Activated T-cell treated with anti-CD3 and anti-CD28 coated beads, Interleukin-2, amount 50 U/mL, for 72 hours (primary cell): ENCODE data around the gene CEL. TPM values are rescaled to one million over a fixed set of nuclear protein-coding genes. Genes with fewer than 3 reads are reported as not detected.
"Not testable (repeated sequence)": the region's sequence is repeated elsewhere in the genome, so short reads cannot be mapped to it uniquely, and the experiment has no call there.

Experiments
- ATAC-seq, 2 donors: fragments of 150-1000 bp; cut with Tn5 transposase; replicated peaks in 1 of 2; 2 replicates each; pipeline ENCODE4 v1.10.0; 2021; ENCODE audit warnings: moderate library complexity in 2 of 2, mild to moderate bottlenecking in 1 of 2
- DNase-seq, 2 donors: peaks; one replicate each; pipeline ENCODE4 v3.0.0; 2021 to 2022; ENCODE audit warnings: mixed read lengths in 1 of 2
- H3K27ac Mint-ChIP-seq: one replicate; pipeline ENCODE4 v1.8.0; 2022; ENCODE audit warnings: mild to moderate bottlenecking, moderate library complexity, mixed read lengths
- H3K27me3 Mint-ChIP-seq: one replicate; pipeline ENCODE4 v1.8.0; 2022; ENCODE audit warnings: low read depth, mixed read lengths
- H3K36me3 Mint-ChIP-seq, 2 donors: one replicate each; pipeline ENCODE4 v1.8.0; 2022; ENCODE audit warnings: mixed read lengths in 2 of 2, mild to moderate bottlenecking in 1 of 2; ENCODE audit not compliant: insufficient read depth in 2 of 2
- H3K4me1 Mint-ChIP-seq: one replicate; pipeline ENCODE4 v1.8.0; 2022; ENCODE audit warnings: low read depth, mixed read lengths
- H3K4me3 Mint-ChIP-seq, 2 donors: one replicate each; pipeline ENCODE4 v1.8.0; 2022; ENCODE audit warnings: mild to moderate bottlenecking in 2 of 2, mixed read lengths in 2 of 2, moderate library complexity in 2 of 2
- H3K9me3 Mint-ChIP-seq, 2 donors: one replicate each; pipeline ENCODE4 v1.8.0; 2022; ENCODE audit warnings: mixed read lengths in 2 of 2
- total RNA-seq, 2 donors: library from RNA; stranded (reverse); gene quantifications; one replicate each; pipeline ENCODE4 v1.2.3, GENCODE V29; 2022

The CEL gene
- 1 to 10 TPM; 1.6 to 3.6 TPM for total RNA-seq

DNA sequence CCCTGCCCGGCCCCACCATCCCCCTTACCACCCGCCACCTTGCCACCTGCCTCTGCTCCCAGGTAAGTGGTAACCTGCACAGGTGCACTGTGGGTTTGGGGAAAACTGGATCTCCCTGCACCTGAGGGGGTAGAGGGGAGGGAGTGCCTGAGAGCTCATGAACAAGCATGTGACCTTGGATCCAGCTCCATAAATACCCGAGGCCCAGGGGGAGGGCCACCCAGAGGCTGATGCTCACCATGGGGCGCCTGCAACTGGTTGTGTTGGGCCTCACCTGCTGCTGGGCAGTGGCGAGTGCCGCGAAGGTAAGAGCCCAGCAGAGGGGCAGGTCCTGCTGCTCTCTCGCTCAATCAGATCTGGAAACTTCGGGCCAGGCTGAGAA, at the start of gene CEL:
Gene CEL, plus strand, starts transcription at position 218 of the 382 bp plus-strand sequence. Its CDS starts 22 bp downstream, at position 240.
- H3K4me3 Mint-ChIP-seq: peak within 1 kb of the TSS in 1 of 2 donors; percentile 20
- ATAC-seq: not testable (repeated sequence)

DNA sequence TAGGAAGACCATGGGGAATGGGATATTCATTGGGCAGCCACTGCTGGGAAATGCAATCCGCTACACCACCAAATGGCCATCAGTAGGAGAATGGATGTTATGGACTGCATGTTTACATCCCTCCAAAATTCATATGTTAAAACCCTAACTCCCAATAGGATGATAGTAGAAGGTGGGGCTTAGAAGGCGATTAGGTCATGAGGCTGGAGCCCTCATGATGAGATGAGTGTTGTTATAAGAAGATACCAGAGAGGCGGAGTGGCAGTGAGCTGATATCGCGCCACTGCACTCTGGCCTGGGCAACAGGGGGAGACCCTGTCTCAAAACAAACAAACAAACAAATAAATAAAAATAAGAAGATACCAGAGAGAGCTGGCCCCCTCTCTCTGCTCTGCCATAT, 47.1 kb upstream of the CEL start:
- ATAC-seq: no peak
- peaks cover 0 to 4% of the 10 kb centered on the region in 2 donors for H3K9me3 Mint-ChIP-seq
- H3K27me3 Mint-ChIP-seq: peaks cover 11% of the 10 kb centered on the region
- H3K36me3 Mint-ChIP-seq: no peaks in the 10 kb centered on the region
- H3K4me1 Mint-ChIP-seq: no peaks in the 10 kb centered on the region
- no peak overlapping the region for H3K27ac Mint-ChIP-seq
- H3K4me3 Mint-ChIP-seq: no peak overlapping the region
- no peak for DNase-seq

More for the DNA sequence above, at the start of gene CEL:
- H3K4me1 Mint-ChIP-seq: peaks cover 35% of the 10 kb centered on the region
- H3K27me3 Mint-ChIP-seq, H3K27ac Mint-ChIP-seq, H3K36me3 Mint-ChIP-seq, H3K9me3 Mint-ChIP-seq, DNase-seq: not testable (repeated sequence)

DNA sequence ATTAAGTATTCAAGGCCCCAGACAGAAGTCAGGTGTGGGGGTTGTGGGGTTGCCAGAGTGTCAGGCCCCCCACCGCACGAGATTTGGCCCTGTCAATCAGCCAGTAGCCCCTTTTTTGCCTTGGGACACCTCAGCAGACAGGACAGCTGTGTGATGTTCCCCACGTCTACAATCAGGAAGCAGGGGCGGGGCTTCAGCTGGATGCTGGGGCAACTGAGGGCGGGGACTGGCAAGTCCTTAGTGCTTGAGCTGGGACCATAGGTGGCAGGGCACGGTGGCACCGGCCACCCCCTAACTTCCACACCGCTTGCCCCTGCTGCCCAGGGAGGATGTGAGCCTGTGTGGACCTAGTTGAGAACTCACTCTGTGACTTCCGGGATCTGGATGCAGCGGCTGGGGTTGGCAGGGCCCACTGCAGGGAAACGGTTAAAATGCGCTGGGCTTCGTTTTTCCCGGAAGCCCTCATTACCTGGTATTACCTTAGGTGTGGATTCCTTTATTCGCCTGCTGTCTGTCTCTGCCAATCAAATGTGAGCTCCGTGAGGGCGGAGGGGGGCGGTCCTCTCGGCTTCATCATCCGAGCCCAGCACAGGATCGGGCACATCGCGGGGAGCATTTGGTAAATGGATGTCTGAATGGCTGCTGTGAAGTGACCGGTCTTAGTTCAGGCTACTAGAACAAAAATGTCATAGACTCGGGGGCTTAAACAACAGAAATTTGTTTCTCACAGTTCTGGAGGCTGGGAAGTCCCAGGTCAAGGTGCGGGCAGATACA, 38.5 kb upstream of the CEL start:
- Mint-ChIP-seq H3K9me3 (no peaks in the 10 kb centered on the region), H3K4me1 (peaks cover 17% of the 10 kb centered on the region), H3K4me3 (peak overlapping the region; percentile 25 to 34), H3K27me3 (no peaks in the 10 kb centered on the region), H3K36me3 (no peaks in the 10 kb centered on the region), H3K27ac (no peak overlapping the region)
- peak; percentile 54 to 61 for ATAC-seq
- peak; percentile 56 to 60 for DNase-seq

DNA sequence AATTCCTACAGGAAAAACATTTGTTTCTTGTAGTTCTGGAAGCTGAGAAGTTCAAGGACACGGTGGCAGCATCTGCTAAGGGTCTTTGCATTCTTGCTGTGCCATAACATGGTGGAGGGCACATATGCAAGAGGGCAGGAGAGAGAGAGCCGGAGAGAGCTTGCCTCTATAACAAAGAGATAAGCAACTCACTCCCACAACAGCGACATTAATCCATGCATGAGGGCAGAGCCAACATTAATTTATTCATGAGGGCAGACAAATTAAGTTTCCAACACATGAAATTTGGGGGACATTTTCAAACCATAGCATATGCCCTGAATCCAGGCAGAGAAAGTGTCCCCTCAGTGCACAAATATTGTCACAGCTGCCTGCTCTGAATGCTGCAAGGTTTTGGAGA, 35.4 kb upstream of the CEL start:
- ATAC-seq (no peak), DNase-seq (no peak)
- Mint-ChIP-seq H3K4me3 (no peak overlapping the region), H3K27me3 (no peaks in the 10 kb centered on the region), H3K27ac (no peak overlapping the region), H3K4me1 (peaks cover 29% of the 10 kb centered on the region), H3K36me3 (peaks cover 1 to 2% of the 10 kb centered on the region in 2 donors), H3K9me3 (no peaks in the 10 kb centered on the region)

GRCh38 chr9:133027134-133027533, 34.6 kb upstream of the CEL start:
- H3K4me1 Mint-ChIP-seq: peaks cover 34% of the 10 kb centered on the region
- H3K27me3 Mint-ChIP-seq: no peaks in the 10 kb centered on the region
- H3K4me3 Mint-ChIP-seq: no peak overlapping the region
- H3K36me3 Mint-ChIP-seq: peaks cover 5 to 7% of the 10 kb centered on the region in 2 donors
- H3K9me3 Mint-ChIP-seq: no peaks in the 10 kb centered on the region
- ATAC-seq (no peak), DNase-seq (no peak)
- no peak overlapping the region for H3K27ac Mint-ChIP-seq

GRCh38 chr9:133028221-133028620, 33.6 kb upstream of the CEL start:
- H3K4me1 Mint-ChIP-seq: peaks cover 34% of the 10 kb centered on the region
- no peaks in the 10 kb centered on the region for H3K9me3 Mint-ChIP-seq
- no peak overlapping the region for H3K27ac Mint-ChIP-seq
- no peak for ATAC-seq
- peak overlapping the region; percentile 38 to 98 for H3K4me3 Mint-ChIP-seq
- H3K36me3 Mint-ChIP-seq: peaks cover 5 to 10% of the 10 kb centered on the region in 2 donors
- H3K27me3 Mint-ChIP-seq: no peaks in the 10 kb centered on the region
- DNase-seq: no peak

GRCh38 chr9:133029994-133030316, 31.8 kb upstream of the CEL start:
- peaks cover 29% of the 10 kb centered on the region for H3K4me1 Mint-ChIP-seq
- no peaks in the 10 kb centered on the region for H3K9me3 Mint-ChIP-seq
- ATAC-seq (peak; percentile 22 to 34), DNase-seq (no peak)
- peak overlapping the region; percentile 85 to 98 for H3K4me3 Mint-ChIP-seq
- peak overlapping the region; percentile 99 for H3K27ac Mint-ChIP-seq
- peaks cover 5 to 10% of the 10 kb centered on the region in 2 donors for H3K36me3 Mint-ChIP-seq
- H3K27me3 Mint-ChIP-seq: no peaks in the 10 kb centered on the region

- DNase-seq: peak; percentile 92 to 94
- Mint-ChIP-seq H3K4me1 (peaks cover 29% of the 10 kb centered on the region), H3K27ac (peak within 1 kb of the TSS; percentile 99), H3K9me3 (no peaks in the 10 kb centered on the region), H3K4me3 (peak within 1 kb of the TSS; percentile 85 to 98), H3K27me3 (no peaks in the 10 kb centered on the region), H3K36me3 (peaks cover 5 to 10% of the 10 kb centered on the region in 2 donors)
- ATAC-seq: peak; percentile 96 to 97
Measured at GRCh38 chr9:133030317-133031129, 31.3 kb upstream of the CEL start, which contains the start of gene GTF3C5. TSS of gene GTF3C5 (plus strand) at chr9:133030997. CDS start at chr9:133031012, 15 bp downstream.

GRCh38 chr9:133031130-133031422, 30.7 kb upstream of the CEL start:
- no peak for DNase-seq
- peak overlapping the region; percentile 99 for H3K27ac Mint-ChIP-seq
- H3K36me3 Mint-ChIP-seq: peaks cover 5 to 10% of the 10 kb centered on the region in 2 donors
- ATAC-seq: no peak
- H3K27me3 Mint-ChIP-seq: no peaks in the 10 kb centered on the region
- no peaks in the 10 kb centered on the region for H3K9me3 Mint-ChIP-seq
- H3K4me3 Mint-ChIP-seq: peak overlapping the region; percentile 85 to 98
- peaks cover 29% of the 10 kb centered on the region for H3K4me1 Mint-ChIP-seq

DNA sequence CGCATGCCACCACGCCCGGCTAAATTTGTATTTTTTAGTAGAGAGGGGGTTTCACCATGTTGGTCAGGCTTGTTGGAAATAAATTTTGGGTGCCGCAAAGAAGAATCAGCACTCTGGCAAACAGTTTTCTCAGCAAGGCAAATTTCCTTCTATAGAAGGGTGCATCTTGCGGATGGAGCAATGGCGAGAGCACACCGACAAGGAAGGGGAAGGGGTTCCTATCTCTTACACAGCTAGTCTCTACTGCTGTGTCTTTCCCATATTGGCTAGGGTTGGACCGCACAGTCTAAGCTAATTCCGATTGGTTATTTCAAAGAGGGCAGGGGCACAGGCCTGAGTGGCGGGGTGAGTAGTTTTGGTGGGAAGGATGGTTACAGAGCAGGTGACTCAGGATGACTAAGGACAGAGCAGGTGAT, 30.3 kb upstream of the CEL start:
- DNase-seq (peak; percentile 16 to 35), ATAC-seq (no peak)
- H3K9me3 Mint-ChIP-seq: no peaks in the 10 kb centered on the region
- H3K4me3 Mint-ChIP-seq: peak overlapping the region; percentile 85 to 98
- H3K4me1 Mint-ChIP-seq: peaks cover 29% of the 10 kb centered on the region
- peak overlapping the region; percentile 15 for H3K27ac Mint-ChIP-seq
- no peaks in the 10 kb centered on the region for H3K27me3 Mint-ChIP-seq
- H3K36me3 Mint-ChIP-seq: peaks cover 5 to 10% of the 10 kb centered on the region in 2 donors

DNA sequence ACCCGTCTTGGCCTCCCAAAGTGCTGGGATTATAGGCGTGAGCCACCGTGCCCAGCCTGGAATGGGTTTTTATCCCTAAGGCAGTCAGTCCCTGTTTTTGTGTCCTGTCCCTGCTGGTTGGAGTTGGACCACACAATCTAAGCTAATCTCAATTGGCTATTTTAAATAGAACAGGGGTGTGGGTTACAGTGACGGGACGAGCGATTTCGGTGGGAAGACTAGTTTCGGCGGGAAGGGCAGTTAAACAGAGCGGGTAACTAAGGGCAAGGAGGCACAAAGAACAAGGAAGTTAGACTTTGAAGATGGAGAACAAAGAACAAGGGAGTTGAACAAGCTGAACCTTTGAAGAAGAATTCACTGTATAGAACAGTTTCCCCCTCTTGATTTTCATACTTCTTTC, 29.6 kb upstream of the CEL start:
- no peaks in the 10 kb centered on the region for H3K27me3 Mint-ChIP-seq
- peak overlapping the region; percentile 2 for H3K27ac Mint-ChIP-seq
- no peak for DNase-seq
- H3K4me3 Mint-ChIP-seq: peak overlapping the region; percentile 85 to 98
- H3K4me1 Mint-ChIP-seq: peaks cover 29% of the 10 kb centered on the region
- no peak for ATAC-seq
- H3K9me3 Mint-ChIP-seq: no peaks in the 10 kb centered on the region
- H3K36me3 Mint-ChIP-seq: peaks cover 5 to 10% of the 10 kb centered on the region in 2 donors

- Mint-ChIP-seq H3K36me3 (peaks cover 5 to 8% of the 10 kb centered on the region in 2 donors), H3K4me1 (peaks cover 23% of the 10 kb centered on the region), H3K4me3 (no peak overlapping the region), H3K27ac (no peak overlapping the region), H3K9me3 (no peaks in the 10 kb centered on the region), H3K27me3 (no peaks in the 10 kb centered on the region)
- DNase-seq (no peak), ATAC-seq (no peak)
Measured at GRCh38 chr9:133035669-133036068, 26.1 kb upstream of the CEL start.

DNA sequence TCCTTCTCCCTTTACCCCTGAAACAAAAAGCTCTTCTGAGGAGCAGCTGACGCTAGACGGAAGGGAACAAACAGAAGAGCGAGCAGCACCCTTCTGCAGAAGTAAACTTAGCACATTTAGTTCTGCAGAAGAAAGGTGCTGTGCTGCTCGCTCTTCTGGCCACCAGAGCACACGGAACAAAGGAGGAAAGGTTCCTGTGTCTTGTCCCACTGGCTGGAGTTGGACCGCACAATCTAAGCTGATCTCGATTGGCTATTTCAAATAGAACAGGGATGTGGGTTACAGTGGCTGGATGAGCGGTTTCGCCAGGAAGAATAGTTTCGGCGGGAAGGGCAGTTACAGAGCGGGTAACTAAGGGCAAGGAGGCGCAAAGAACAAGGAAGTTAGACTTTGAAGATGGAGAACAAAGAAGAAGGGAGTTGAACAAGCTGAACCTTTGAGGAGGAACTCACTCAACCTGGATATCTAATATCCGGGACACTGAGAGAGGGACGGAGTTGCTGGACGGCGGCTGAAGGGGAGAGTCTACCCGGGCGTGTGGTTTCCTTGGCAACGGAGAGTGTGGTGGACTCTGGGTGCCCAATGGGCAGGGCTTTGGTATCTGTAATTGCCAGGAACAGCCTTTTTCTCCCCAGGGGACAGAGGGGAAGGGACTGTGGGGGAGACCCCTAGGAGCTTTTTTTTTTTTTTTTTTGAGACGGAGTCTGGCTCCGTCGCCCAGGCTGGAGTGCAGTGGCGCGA, 23.8 kb upstream of the CEL start:
- ATAC-seq (no peak), DNase-seq (no peak)
- peaks cover 2 to 5% of the 10 kb centered on the region in 2 donors for H3K36me3 Mint-ChIP-seq
- no peaks in the 10 kb centered on the region for H3K9me3 Mint-ChIP-seq
- peaks cover 2% of the 10 kb centered on the region for H3K4me1 Mint-ChIP-seq
- no peaks in the 10 kb centered on the region for H3K27me3 Mint-ChIP-seq
- H3K27ac Mint-ChIP-seq: no peak overlapping the region
- H3K4me3 Mint-ChIP-seq: no peak overlapping the region
